HEK293 (cell line): Measurements from ENCODE around the gene ANKRD40CL.

ENCODE experiments used
- ATF2 ChIP-seq: fragments of 450-650 bp; formaldehyde crosslinking; IDR thresholded peaks from 2 replicates; pipeline ENCODE4 v1.5.1; 2016; ENCODE audit warnings: missing biosample characterization, missing genetic modification characterization, low read depth
- PATZ1 ChIP-seq: fragments of 450-650 bp; formaldehyde crosslinking; IDR thresholded peaks from 2 replicates; pipeline ENCODE4 v1.5.1; 2016; ENCODE audit warnings: missing biosample characterization, missing genetic modification characterization
- PRDM10 ChIP-seq: fragments of 450-650 bp; formaldehyde crosslinking; IDR thresholded peaks from 2 replicates; pipeline ENCODE4 v1.5.1; 2016; ENCODE audit warnings: missing biosample characterization, missing genetic modification characterization
- TRIM28 ChIP-seq: IDR thresholded peaks from 2 replicates; pipeline ENCODE4 v1.6.1; 2011; ENCODE audit warnings: low read length, control low read depth, borderline replicate concordance
- ZBTB8A ChIP-seq: fragments of 450-650 bp; formaldehyde crosslinking; IDR thresholded peaks from 2 replicates; pipeline ENCODE4 v1.5.1; 2016; ENCODE audit warnings: missing biosample characterization, missing genetic modification characterization
- ZNF223 ChIP-seq: fragments of 450-650 bp; formaldehyde crosslinking; IDR thresholded peaks from 2 replicates; pipeline ENCODE4 v1.5.1; 2016; ENCODE audit warnings: missing biosample characterization, missing genetic modification characterization
- ZNF629 ChIP-seq: fragments of 450-650 bp; formaldehyde crosslinking; IDR thresholded peaks from 2 replicates; pipeline ENCODE4 v1.5.1; 2017; ENCODE audit warnings: missing biosample characterization, missing genetic modification characterization
- ZNF747 ChIP-seq: fragments of 450-650 bp; formaldehyde crosslinking; IDR thresholded peaks from 2 replicates; pipeline ENCODE4 v1.5.1; 2016; ENCODE audit warnings: missing biosample characterization, missing genetic modification characterization
- ZNF785 ChIP-seq: fragments of 450-650 bp; formaldehyde crosslinking; IDR thresholded peaks from 2 replicates; pipeline ENCODE4 v1.5.1; 2016; ENCODE audit warnings: missing biosample characterization, missing genetic modification characterization
- ZSCAN16 ChIP-seq: fragments of 450-650 bp; formaldehyde crosslinking; IDR thresholded peaks from 2 replicates; pipeline ENCODE4 v1.5.1; 2016; ENCODE audit warnings: missing biosample characterization, missing genetic modification characterization
- TF ChIP-seq, protein P1 (sequence below): fragments of 450-650 bp; formaldehyde crosslinking; IDR thresholded peaks from 2 replicates; pipeline ENCODE4 v1.5.1; 2016; ENCODE audit warnings: missing biosample characterization, missing genetic modification characterization
- TF ChIP-seq, protein P2 (sequence below): fragments of 450-650 bp; formaldehyde crosslinking; IDR thresholded peaks from 2 replicates; pipeline ENCODE4 v1.5.1; 2016; ENCODE audit warnings: missing biosample characterization, missing genetic modification characterization
- TF ChIP-seq, protein P3 (sequence below): fragments of 450-650 bp; formaldehyde crosslinking; IDR thresholded peaks from 2 replicates; pipeline ENCODE4 v1.5.1; 2016; ENCODE audit warnings: missing biosample characterization, missing genetic modification characterization

- TF ChIP-seq PATZ1 (tag by site-specific recombination) (no peak), ZNF223 (tag by site-specific recombination) (no peak), ZNF629 (tag by site-specific recombination) (no peak), ZBTB8A (tag by site-specific recombination) (no peak), ZNF785 (no peak), ZSCAN16 (no peak), ATF2 (tag by site-specific recombination) (no peak), PRDM10 (no peak), TRIM28 (no peak), ZNF747 (tag by site-specific recombination) (no peak)
- TF ChIP-seq, protein P1, sequence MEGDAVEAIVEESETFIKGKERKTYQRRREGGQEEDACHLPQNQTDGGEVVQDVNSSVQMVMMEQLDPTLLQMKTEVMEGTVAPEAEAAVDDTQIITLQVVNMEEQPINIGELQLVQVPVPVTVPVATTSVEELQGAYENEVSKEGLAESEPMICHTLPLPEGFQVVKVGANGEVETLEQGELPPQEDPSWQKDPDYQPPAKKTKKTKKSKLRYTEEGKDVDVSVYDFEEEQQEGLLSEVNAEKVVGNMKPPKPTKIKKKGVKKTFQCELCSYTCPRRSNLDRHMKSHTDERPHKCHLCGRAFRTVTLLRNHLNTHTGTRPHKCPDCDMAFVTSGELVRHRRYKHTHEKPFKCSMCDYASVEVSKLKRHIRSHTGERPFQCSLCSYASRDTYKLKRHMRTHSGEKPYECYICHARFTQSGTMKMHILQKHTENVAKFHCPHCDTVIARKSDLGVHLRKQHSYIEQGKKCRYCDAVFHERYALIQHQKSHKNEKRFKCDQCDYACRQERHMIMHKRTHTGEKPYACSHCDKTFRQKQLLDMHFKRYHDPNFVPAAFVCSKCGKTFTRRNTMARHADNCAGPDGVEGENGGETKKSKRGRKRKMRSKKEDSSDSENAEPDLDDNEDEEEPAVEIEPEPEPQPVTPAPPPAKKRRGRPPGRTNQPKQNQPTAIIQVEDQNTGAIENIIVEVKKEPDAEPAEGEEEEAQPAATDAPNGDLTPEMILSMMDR: no peak
- TF ChIP-seq, protein P2, sequence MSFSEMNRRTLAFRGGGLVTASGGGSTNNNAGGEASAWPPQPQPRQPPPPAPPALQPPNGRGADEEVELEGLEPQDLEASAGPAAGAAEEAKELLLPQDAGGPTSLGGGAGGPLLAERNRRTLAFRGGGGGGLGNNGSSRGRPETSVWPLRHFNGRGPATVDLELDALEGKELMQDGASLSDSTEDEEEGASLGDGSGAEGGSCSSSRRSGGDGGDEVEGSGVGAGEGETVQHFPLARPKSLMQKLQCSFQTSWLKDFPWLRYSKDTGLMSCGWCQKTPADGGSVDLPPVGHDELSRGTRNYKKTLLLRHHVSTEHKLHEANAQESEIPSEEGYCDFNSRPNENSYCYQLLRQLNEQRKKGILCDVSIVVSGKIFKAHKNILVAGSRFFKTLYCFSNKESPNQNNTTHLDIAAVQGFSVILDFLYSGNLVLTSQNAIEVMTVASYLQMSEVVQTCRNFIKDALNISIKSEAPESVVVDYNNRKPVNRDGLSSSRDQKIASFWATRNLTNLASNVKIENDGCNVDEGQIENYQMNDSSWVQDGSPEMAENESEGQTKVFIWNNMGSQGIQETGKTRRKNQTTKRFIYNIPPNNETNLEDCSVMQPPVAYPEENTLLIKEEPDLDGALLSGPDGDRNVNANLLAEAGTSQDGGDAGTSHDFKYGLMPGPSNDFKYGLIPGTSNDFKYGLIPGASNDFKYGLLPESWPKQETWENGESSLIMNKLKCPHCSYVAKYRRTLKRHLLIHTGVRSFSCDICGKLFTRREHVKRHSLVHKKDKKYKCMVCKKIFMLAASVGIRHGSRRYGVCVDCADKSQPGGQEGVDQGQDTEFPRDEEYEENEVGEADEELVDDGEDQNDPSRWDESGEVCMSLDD (tag by site-specific recombination): no peak
- TF ChIP-seq, protein P3, sequence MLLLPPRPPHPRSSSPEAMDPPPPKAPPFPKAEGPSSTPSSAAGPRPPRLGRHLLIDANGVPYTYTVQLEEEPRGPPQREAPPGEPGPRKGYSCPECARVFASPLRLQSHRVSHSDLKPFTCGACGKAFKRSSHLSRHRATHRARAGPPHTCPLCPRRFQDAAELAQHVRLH (tag by site-specific recombination): no peak
Observed at GRCh38 chr17:50745631-50746030, 21.7 kb downstream of the ANKRD40CL start.
